GM19455 (cell line): Measurements from ENCODE around the gene IGLL5.
A peak's percentile ranks its signal among the peaks of the same experiment; 100 is the strongest.

Experiments
- ATAC-seq: cut with Tn5 transposase; IDR thresholded peaks from one replicate; pipeline ENCODE4 v1.9.1; 2021; ENCODE audit not compliant: unreplicated experiment

The IGLL5 gene

DNA sequence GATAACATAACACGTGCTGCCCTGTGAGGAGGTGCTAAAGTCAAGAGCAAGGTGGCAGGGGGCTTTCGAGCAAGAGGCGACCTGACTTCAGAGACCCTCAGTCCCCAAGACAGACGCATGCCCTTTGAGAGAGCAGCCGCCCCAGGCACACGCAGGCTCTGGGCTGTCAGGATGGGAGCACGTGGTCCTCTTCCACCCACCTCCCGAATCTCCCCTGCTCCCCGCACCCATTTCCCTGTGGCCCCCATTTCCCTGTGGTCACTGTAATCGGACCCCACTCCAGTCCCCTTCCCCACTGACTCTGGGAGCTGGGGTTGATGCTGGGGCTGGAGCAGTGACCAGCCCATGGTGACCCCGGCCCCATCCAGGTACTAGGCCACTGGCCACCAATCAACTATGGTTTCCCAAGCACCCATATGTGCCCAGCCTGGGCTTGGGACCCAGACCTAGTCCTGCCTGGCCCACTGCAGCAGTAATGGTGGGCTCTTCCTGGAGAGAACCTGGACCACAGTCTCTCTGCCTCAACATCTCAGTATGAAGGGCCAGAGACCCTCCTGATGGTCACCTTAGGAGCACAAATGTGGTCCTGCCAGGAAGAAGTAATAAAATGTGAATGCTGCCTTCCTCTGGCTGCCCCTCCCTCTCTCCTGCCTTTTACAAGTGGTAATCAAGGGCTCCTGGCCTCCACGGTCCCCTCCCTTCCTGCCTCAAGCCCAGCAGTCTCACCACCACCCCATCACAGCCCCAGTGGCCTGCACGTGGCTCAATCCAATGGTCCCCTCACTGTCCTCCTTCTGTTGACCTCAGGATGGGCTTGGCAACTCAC lies 39.0 kb downstream of the IGLL5 start:
- no peak for ATAC-seq

DNA sequence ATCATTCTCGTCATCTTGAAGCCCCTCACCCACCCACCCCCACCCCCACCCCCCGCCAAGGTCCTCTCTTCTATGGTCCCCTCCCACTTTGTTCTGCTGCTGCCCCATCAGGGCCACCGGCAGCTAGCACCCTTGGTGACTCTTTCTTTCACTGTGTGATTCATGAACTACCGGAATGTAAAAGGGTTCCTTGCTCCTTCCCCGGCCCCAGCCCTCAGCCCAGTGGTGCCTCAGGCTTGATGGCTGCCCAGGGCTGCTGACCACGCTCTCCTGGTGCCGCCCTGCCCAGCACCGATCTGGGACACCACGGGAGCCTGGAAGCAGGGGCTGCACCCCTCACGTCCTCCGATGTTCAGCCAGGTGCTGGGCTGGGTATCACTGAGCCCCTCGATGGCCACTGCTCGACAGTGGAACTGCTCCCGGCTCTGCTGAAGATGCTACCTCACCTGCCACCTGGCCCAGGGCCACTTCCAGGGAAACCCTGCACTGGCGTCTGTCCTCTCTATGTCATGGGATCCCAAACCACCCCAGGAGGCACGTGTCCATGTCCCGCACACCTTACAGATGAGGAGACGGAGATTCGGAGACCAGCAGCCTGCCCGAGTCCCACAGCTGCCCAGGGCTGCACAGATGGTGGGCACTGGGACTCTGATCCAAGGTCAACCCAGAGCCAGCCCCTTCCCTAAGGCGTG lies 39.7 kb downstream of the IGLL5 start:
- ATAC-seq = no peak

DNA sequence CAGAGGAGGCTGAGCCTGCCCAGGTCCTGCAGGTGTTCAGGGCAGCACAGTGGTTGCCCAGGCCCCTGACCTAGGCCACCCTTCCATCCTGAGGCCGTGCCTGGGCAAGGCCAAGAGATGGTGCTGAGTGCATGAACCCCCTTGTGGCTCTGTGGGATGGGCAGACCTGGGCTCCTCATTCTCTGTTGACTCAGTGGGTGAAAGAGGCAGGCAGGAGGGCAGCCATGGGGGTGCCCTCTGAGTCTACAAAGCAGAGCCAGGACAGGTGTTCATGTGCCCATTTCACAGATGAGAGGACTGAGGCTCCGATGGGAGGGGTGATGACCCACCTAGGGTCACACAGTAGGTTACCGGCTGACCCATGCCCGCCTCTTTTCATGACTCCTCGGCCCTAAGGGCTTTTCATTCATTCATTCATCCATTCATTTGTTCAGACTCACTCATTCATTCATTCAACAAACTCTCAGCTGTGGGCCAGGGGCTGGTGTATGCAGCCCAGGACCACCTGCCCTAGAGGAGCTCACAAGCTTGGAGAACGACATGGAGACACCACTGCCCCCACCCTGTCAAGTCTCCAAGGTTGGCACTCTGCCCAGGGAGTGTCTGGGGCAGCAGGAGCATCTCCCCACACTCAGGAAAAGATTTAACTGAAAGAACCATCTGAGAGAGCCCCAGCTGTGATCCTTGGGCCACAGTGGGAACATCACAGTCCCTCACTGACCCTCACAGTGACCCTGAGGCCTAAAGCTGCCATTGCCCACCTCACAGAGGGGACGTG lies 40.5 kb downstream of the IGLL5 start:
- no peak for ATAC-seq

DNA sequence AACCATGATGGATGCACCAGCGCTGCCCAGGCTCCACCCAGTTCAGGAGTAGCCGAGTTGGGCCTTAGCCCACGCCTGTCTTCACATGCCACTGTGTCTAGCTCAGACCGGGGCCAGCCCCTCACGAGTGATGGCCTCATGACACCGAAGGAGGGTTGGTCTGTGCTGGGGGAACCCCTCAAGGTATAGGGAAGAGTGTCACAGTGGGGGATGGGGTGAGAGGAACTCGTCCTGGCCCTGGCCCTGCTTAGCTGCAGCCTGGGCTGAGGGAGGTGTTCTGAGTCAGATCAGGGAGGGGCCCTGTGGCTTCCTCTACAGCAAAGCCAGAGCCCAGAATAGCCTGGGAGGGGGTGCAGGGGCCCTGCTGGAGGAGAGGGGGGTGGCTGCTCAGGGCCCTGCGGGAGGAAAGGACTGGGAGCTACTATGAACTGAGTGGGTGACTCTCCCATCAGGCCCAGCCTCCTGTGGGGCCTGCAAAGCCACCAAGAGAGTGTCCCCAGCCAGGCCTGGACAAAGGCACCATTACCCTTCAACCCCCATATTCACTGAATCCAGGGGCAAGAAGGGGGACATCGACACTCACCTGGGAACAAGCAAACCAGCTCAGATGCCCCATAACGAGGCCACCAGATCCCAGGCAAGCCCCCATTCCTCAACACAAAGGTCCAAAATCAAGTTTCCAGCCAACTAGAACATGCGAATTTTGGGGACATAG lies 41.2 kb downstream of the IGLL5 start:
- peak; percentile 84 for ATAC-seq

DNA sequence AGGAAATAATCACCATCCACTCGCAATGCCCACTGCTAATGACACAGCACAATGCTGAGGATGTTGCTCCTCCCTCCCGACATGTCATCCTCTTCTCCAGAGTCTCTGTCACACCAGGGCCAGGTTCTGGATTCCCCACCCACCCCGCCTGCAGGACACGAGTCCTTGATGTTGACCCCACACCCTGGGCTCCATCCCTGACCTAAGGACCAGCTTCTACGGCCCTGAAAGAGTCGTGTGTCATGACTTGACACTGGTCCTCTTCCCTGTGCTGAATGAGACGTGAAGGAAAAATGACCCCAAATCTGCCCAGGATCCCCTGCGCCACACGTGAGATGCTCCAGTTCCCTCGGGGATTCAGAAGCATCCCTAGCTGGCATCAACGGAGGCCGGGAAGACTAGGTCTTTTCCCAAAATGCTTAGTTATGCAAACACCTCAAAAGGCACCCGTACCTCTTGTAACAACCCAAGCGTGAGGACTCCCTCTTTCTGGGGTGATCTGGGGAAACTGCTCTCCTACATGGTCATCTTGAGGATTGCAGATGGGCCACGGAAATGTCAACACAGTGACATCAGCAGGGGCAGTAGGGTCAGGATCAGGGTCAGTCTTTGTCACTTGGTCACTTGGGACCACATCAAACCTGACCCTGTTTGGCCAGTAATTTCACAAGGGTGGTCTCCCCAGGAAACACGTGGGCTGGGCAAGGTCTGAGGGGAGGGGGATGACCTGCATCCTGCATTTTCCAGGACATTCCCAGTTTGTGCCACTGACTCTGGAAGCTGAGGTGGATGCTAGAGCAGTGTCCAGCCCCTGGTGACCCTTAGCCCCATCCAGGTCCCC lies 42.0 kb downstream of the IGLL5 start:
- ATAC-seq = no peak

DNA sequence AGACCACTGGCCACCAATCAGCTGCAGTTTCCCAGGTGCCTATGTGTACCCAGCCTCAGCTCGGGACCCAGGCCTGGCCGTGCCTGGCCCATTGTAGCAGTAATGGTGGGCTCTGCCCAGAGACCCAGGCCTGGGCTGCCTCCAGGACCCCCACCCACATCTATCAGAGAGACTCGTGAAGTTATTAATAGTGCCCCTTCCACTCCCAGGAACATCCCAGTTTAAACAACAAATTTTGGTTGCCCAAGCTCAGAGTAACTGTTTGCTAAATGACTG lies 42.5 kb downstream of the IGLL5 start:
- ATAC-seq = no peak

DNA sequence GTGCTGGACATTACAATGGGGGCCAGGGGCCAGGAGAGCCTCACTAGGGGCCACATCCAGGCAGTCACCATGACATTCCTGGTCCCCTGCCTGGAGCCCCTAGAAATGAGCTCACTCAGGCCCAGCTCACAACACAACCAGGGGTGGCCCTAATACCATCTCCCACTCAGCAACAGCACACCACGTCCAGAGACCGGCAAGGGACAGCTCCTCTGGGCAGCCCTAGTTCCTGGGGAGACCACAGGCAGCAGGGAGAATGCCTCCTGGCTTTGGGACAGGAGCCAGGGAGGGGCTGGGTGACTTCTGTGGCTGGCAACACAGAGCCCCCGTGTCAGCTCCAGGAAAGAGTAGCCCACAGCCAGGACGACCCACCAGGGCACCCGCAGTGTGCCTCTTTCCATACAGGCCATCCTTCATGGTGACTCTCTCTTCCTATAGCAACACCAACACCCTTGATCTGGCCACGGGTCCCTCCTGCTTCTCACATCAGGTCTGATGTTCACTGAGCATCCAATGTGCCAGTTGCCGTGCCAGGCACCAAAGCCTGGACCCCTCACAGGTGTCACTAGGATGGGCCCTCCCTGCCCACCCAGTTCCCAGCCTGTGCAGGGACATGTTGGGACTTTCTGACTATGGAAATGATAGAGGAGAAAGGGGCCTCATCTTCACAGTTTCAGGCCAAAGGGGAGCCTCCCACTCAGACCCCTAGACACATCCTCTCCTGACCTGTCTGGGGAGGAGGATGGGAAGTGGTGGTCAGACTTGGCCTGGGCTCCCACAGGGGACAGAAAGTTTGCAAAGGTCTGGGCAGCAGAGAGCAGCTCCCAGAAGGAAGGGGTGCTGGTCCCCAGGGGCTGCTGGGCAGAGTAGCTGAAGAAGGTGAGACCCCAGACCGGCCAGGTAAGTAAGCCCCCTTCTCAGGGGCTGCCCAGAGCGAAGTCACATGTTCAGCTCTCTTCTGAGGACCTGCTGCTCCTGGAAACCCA lies 43.2 kb downstream of the IGLL5 start:
- ATAC-seq = no peak

DNA sequence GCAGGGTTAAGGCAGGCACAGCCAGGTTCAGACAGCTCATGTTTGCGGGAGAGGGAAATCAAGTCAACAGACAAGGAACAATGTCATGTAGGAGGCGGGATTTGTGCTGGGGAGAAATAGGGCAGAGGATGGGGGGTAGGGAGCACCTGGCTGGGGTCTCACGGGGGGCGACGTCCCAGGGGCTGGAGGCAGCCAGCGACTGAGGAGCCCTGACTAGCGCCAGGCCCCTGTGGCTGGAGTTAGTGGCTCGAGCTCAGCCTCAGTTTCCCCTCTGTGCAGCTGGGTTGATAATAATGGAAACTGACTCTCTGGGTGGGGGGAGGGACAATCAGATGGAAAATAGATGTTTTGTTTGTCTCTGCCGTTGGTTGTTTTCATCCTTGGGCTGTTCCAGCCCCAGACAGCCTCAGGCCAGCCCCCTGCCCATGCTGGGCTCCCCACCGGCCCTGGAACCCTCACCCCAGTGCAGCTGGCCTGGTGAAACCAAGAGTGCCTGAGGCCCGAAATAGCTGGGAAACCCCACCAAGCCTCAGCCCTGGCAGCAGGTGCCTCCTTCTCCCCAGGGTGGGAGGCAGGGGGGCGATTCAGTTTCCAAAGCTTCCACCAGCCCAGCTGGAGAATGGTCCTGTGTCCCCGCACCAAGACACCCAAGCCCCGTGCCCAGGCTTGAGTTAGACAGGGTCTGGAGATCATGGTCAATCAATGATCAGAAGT lies 44.1 kb downstream of the IGLL5 start:
- ATAC-seq = no peak

DNA sequence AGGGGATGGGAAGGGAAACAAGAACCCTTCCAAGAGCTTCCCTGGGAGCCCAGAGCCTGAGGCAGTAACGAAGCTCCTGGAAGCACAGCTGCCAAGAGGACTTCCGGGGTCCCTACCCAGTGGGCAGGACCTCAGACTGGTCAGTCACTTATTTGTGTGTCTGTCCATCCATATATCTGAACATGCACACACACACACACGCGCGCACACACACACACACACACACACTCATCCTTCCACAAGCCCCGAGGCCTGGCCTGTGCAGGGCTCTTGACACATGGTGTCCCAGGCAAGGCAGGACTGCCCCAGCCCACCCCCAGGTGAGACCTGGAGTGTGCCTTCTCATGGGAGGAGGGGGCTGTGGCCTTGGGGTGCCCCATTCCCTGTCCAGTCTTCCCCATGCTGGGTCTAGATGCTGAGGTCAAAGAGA lies 44.9 kb downstream of the IGLL5 start:
- ATAC-seq = no peak

DNA sequence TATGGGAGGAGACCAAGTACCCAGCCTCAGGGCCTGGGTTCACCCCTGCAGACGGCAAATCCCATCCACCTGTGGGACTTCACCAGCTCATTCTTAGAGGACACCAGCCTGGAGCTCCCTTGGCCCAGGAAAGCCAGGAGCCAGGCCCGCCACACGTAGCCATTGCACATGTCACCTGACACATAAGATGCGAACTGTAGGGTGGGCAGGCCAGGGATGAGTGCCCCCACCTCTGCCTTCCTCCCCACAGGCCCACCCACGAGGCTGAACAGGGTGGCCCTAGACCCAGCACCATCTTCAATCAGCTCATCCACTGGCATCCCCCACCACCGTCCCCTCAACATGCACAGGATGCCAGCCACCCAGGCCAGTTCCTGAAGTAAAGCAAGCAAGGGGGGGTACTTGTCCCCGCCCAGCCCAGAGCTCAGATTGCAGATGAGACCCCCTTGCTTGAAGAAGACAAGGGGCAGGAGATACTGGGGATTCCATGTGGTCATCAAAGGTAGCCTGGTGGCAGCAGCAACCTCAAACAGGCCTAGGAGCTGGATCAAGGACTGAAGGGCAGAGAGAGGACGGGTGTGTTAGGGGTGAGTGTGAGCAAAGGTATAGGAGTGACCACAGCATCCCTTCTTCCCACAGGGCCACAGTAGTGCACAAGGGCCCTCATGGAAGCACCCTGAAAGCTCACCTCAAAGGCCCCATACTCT lies 45.6 kb downstream of the IGLL5 start:
- no peak for ATAC-seq

DNA sequence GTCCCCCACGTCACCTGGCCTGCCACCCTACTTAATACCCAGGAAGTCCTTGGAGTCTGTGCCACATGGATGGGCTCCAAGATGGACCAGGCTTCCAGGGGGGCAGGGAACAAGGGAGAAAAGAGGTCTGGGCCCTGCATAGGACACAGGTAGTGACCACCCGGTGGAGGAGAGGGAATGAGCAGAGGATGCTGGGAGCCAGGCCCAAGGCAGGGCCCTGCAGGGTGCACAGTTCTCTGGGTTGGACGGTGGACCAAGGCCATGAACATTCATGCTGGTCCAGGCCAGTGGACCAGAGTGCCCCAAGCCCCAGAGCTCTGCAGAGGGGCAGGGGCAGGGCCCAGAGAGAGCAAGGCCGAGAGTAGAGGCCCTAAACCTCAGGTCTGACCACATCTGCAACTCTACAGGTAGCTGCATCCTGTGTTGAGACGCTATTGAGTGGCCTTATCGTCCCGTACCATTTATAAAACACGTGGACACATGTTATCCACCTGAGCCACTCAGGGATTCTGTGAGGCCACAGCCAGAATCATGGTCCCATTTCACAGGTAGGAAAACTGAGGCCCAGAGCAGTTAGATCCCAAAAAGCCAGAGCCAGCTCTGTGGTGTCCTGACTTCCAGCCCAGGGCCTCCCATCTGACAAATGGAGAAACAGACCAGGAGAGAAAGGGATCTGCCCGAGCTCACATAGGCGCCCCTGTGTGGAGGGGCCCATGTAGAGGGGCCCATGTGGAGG lies 46.4 kb downstream of the IGLL5 start:
- no peak for ATAC-seq

DNA sequence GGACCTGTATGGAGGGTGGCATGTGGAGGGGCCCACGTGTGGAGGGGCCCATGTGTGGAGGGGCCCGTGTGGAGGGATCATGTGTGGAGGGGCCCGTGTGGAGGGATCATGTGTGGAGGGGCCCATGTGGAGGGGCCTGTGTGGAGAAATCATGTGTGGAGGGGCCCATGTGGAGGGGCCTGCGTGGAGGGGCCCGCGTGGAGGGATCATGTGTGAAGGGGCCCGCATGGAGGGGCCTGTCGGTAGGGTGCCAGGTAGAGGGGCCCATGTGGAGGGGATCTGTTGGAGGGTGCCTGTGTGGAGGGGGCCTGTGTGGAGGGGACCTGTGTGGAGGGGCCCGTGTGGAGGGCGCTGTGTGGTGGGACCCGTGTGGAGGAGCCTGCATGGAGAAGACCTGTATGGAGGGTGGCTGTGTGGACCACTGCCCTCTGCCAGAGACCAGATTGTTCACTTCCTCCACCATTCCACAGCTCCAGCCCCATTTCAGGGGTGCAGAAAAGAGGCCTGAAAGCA lies 47.0 kb downstream of the IGLL5 start:
- ATAC-seq = no peak

DNA sequence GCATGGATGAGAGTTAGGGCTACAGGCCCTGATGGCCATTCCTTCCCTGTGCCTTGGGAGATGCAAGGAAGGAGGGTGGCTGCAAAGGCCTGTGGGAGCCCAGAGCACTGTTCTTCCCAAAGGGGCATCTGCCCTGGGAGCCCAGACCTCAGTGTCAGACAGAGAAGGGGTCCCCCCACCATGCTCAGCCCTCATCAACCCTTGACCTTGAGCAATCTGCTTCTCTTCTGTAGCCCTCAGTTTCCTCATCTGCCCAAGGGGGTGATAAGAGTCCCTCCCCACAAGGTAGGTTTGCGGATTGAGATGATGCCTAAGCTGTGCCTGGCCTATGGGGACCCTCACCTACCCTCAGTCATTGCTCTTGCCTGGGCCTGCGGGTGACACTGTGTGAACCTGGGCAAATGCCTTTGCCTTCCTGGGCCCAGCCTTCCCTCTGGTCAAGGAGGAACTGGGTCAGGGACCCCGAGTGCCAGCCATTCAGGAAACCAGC lies 47.5 kb downstream of the IGLL5 start:
- ATAC-seq = peak; percentile 31

DNA sequence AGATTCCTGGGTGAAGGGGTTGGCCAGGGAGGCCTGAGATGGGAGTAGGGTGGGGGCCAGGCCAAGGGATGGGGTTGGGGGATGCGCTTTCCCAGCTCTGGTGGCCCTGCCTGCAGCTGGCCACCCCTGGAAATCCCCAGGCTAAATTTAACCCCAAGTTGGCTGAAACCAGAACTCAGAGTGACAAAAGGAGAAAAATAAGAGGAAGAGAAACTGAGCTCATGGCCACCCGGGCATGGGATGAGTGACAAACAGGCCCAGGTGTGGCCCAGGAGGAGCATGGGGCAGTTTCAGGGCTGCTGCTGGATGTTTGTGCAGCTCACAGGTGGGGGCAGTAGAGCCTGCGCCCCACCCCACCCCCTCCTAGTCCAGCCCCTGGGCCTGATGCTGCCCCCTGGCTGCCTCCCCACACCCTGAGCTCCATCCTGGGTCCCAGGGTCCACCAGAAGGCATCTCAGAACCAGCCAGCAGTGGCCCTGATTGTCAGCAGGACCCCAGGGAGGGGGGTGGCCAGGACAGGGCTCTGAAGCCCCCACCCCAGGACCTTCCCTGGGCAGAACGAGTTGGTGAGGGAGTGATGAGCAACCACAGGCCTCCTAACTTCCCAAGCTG lies 48.0 kb downstream of the IGLL5 start:
- peak; percentile 78 for ATAC-seq

DNA sequence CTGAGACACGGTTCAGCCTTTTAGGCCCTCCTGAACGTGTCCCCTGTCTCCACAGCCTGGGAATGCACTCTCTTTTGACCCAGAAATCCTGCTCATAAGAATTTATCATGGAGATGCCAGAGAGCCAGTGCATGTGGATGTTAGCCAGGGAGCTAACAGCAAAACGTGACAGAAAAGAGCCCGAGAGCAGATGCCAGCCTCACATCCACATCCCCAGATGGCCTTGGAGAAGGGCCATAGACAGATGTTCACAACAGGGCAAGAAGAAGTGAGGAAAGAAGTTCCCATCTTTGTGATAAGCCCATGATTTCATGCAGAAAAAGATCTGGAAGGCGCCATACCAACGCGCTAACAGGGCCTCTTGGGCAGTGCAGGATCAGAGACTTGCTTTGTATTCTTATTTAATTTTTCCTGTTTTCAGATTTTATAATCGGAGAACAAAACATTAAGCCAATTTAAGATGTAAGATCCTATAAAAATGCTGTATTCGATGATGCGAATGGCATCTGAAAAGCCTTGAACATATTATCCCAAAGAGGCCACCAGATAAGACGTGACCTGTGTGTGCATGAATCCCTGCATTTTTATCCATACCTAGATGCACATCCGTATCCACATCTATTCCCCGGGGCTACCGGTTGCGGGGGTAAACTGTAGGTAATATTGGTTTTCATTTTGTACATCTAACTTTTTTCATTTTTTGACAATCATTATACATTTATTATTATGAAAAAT lies 48.7 kb downstream of the IGLL5 start:
- ATAC-seq = no peak
